ENCODE measurements around the gene GSTM3.
A peak's percentile ranks its signal among the peaks of the same experiment; 100 is the strongest.
"Not testable (repeated sequence)": the region's sequence is repeated elsewhere in the genome, so short reads cannot be mapped to it uniquely, and the experiment has no call there.

GSTM3 gene

DNA sequence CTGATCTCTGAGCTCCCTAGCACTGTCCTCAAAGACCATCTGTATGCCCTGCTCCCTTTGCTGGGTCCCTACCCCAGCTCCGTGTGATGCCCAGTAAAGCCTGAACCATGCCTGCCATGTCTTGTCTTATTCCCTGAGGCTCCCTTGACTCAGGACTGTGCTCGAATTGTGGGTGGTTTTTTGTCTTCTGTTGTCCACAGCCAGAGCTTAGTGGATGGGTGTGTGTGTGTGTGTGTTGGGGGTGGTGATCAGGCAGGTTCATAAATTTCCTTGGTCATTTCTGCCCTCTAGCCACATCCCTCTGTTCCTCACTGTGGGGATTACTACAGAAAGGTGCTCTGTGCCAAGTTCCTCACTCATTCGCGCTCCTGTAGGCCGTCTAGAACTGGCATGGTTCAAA lies 23.1 kb downstream of the GSTM3 start:
- no peak for DNase-seq
- in situ Hi-C loops (cut with HindIII; ENCODE audit: low pct_ligation_motif_present, low pct_unique_long_range_greater_than_20kb, low sequenced_read_pairs): no loop called here

DNA sequence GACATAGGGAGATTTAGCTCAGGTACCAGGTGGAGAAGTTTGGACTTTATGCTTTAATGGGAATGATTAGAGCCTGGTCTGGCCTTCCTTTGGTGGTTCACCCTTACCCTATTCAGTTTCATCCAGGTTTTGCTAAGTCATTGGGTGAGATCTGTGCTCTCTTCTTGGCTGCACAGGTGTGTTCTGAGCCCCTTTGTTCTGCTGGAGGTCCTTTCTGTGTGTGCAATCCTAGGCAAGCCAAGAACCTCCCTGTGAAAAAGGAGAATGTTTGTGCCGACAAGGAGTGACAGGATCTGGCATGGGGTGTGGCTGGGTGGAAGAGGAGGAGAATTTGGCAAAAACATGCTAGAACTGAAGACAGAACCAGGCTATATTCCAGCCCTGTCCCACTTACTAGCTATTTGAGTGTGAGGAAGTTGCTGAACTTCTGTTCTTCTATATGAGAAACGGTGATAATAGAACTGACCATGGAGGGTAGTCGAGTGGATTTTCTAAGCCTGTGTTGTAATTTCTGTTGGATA lies 24.2 kb downstream of the GSTM3 start:
- no peak for DNase-seq
- in situ Hi-C loops (cut with HindIII; ENCODE audit: low pct_ligation_motif_present, low pct_unique_long_range_greater_than_20kb, low sequenced_read_pairs): no loop called here

DNA sequence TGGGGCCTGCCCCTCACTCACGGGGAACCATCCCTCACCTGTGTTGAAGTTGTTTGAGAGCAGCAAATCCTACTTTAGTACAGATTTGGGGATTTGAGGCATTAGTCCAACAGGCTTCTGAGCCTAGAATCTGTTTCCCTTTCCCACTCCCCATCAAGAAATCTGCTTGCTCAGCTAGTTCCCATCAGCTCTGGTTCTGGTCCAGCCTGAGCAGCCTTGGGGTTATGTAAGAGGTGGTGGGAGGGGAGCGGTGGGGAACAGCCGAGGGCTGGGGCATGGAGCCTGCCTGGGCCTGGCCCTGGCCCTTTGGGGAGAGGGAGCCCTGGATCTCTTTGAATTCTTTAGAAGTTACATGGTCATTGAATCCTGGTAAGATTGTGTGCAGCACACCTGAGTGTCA lies 24.7 kb downstream of the GSTM3 start:
- DNase-seq: no peak
- in situ Hi-C loops (cut with HindIII; ENCODE audit: low pct_ligation_motif_present, low pct_unique_long_range_greater_than_20kb, low sequenced_read_pairs): no loop called here

DNA sequence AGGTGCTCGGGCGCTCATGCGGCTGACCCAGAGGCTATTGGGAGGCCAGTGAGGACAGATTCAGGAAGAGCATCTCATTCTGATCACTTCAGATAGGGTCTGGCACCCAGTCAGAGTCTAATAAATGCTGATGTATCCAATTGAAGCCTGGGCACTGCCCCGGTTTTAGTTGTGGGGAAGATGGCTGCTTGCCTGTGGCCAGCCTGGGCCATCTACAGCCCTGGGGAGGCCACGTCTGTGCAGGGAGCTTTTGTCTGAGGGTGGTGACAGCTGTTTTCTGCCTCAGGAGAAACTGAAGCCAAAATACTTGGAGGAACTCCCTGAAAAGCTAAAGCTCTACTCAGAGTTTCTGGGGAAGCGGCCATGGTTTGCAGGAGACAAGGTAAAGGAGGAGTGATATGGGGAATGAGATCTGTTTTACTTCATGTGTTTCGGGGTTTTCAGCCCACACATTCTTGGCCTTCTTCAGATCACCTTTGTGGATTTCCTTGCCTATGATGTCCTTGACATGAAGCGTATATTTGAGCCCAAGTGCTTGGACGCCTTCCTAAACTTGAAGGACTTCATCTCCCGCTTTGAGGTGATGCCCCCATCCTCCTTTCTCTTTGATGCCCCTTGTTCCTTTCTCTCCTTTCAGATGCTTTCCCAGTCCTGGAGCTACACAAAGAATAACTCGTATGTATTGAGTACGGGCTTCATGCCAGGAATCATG lies 26.0 kb downstream of the GSTM3 start:
- in situ Hi-C loops (cut with HindIII; ENCODE audit: low pct_ligation_motif_present, low pct_unique_long_range_greater_than_20kb, low sequenced_read_pairs): no loop called here
- no peak for DNase-seq

DNA sequence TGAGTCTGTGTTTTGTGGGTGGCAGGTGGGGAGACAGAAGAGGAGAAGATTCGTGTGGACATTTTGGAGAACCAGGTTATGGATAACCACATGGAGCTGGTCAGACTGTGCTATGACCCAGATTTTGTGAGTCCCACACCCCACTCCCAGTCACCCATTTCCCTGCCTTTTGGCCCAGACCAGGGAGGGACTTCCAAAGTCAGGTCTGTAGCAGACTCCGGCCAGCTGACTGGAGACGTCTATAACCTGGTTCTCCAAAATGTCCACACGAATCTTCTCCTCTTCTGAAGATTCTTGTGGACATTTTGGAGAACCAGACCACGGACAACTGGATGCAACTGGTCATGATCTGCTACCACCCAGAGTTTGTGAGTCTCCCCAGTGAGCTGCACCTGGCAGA lies 27.2 kb downstream of the GSTM3 start:
- in situ Hi-C loops (cut with HindIII; ENCODE audit: low pct_ligation_motif_present, low pct_unique_long_range_greater_than_20kb, low sequenced_read_pairs): no loop called here
- DNase-seq: no peak

DNA sequence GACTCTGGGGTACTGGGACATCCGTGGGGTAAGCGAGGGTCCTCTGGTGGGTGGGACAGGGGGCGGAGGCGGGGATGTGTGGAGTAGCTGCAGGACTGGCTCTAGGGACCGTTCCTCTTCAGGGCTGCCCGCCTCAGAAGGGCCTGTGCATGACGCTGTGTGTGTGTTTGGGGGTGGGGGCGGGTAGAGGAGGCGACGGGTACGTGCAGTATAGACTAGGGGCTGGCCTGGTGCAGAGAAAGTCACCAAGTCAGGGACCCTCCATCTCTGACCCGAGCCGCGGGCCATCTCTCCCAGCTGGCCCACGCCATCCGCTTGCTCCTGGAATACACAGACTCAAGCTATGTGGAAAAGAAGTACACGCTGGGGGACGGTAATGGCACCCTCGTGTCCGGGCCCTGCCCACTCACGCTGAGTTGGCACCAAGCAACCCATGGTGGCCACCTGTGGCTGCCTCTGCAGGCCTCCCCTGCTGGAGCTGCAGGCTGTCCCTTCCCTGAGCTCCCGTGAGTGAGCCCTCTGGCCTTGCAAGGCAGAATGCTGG lies 28.4 kb downstream of the GSTM3 start:
- in situ Hi-C loops (cut with HindIII; ENCODE audit: low pct_ligation_motif_present, low pct_unique_long_range_greater_than_20kb, low sequenced_read_pairs): no loop called here
- no peak for DNase-seq

DNA sequence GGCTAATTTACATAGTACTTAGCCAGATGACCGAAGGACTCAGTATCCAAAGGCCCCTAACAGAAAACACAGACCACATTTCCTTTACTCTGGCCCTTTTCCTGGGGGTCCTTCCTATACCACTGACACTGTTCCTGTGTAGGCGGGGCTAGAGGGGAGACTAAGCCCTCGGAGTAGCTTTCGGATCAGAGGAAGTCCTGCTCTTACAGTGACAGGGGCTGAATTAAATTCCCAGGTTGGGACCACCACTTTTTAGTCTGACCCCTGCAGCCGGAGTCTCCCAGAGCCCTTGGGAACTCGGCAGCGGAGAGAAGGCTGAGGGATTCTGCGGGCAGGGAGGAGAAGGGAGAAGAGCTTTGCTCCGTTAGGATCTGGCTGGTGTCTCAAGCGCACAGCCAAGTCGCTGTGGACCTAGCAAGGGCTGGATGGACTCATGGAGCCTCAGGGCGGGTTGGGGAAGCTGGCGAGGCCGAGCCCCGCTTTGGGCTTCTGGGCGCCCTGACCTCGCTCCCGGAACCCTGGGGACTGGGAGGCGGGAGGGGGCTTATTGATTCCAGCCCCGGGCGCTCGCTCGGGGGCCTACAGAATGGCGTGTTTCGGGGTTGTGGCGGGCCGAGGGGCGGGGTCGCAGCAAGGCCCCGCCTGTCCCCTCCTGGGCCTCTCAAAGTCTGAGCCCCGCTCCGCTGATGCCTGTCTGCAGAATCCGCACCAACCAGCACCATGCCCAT lies 29.1 kb downstream of the GSTM3 start, which contains the start of gene GSTM5:
GSTM5 (plus strand) TSS at position 659 of the 728 bp plus-strand sequence; CDS start at position 721, 62 bp downstream.
- DNase-seq; in situ Hi-C loops (cut with HindIII; ENCODE audit: low pct_ligation_motif_present, low pct_unique_long_range_greater_than_20kb, low sequenced_read_pairs): not testable (repeated sequence)

DNA sequence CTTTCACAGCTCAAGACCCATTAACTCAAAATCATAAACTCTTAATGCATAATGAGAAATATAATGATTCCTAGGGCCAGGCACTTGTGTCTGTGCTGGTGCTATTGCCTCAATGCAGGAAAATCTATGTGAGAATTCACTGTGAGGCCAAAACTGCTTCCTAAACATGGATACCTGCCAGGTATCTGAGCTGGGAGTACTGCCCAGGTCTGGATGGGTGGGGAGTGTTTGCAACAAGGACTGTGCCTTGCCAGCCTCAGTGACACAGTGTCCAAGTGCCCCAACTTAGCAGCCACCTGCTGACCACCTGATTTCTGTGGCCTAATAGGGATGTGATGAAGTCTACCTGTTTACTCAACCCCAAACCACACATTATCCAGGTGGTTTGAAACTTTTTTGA lies 31.0 kb downstream of the GSTM3 start:
- DNase-seq; in situ Hi-C loops (cut with HindIII; ENCODE audit: low pct_ligation_motif_present, low pct_unique_long_range_greater_than_20kb, low sequenced_read_pairs): not testable (repeated sequence)

DNA sequence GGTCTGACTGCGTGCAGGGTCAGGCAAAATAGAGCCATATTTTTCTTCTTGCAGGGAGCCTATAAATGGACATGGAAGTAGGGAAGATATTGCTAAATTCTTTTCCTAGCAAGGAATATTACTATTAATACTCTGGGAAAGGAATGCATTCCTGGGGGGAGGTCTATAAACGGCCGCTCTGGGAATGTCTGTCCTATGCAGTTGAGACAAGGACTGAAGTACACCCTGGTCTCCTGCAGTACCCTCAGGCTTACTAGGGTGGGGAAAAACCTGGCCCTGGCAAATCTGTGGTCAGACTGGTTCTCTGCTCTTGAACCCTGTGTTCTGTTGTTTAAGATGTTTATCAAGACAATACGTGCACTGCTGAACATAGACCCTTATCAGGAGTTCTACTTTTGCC lies 31.9 kb downstream of the GSTM3 start:
- in situ Hi-C loops (cut with HindIII; ENCODE audit: low pct_ligation_motif_present, low pct_unique_long_range_greater_than_20kb, low sequenced_read_pairs); DNase-seq: not testable (repeated sequence)

DNA sequence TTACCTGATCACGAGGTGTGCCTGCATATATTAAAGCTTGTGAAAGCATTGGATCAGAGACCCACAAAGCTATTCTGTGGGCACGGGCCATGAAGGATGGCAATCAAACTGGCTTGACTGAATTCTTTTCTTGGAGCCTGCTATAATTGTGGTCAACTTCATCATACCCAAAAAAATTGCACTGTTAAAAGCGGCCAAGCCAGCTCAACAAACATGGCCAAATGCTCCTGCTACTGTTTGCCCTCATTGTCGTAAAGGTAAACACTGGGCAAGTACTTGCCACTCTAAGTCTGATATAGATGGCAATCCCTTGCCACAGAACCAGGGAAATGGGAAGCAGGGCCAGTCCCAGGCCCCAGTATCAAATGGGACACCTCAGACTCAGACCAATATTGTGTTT lies 35.4 kb downstream of the GSTM3 start:
- in situ Hi-C loops (cut with HindIII; ENCODE audit: low pct_ligation_motif_present, low pct_unique_long_range_greater_than_20kb, low sequenced_read_pairs): no loop called here

DNA sequence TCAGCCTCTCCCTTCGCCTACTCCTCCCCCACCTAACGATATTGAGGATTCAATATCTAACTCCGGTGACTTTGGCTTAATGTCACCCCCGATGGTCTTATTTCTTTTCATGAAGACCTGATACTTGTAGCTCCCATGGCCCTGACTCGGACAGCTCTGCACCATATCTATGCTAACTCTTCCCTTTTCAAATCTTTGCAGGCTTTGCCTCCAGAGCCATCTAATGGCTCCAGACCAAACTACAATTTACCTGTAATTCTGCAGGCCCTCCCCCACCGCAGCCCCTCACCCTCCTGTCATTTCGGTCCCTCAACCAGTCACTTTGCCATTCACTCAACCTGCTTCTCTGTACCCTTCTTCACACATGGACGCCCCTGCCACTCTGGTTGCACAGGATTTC lies 36.7 kb downstream of the GSTM3 start:
- peak; percentile 43 for DNase-seq
- in situ Hi-C loops (cut with HindIII; ENCODE audit: low pct_ligation_motif_present, low pct_unique_long_range_greater_than_20kb, low sequenced_read_pairs): no loop called here

More for the DNA sequence above, 35.4 kb downstream of the GSTM3 start:
- DNase-seq: no peak

DNA sequence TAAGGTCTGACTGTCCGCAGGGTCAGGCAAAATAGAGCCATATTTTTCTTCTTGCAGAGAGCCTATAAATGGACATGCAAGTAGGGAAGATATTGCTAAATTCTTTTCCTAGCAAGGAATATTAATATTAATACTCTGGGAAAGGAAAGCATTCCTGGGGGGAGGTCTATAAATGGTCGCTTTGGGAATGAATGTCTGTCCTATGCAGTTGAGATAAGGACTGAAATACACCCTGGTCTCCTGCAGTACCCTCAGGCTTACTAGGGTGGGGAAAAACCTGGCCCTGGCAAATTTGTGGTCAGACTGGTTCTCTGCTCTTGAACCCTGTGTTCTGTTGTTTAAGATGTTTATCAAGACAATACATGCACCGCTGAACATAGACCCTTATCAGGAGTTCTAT lies 37.9 kb downstream of the GSTM3 start:
- in situ Hi-C loops (cut with HindIII; ENCODE audit: low pct_ligation_motif_present, low pct_unique_long_range_greater_than_20kb, low sequenced_read_pairs); DNase-seq: not testable (repeated sequence)

DNA sequence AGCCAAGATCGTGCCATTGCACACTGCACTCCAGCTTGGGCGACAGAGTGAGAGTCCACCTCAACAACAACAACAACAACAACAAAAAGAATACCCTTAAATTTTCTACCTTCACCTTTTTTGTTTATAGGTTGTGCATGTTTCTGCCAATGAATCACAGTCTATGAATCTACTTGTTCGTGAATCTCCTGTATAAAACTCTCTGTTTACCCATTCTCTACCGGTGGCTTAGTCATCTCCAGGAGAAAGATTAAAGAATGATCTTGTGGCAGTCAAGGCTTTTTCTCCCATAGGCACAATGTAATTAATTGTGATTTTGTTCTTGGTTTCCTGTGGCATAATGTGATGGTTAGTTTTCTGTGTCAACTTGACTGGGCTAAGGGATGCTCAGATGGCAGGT lies 43.0 kb downstream of the GSTM3 start:
- in situ Hi-C loops (cut with HindIII; ENCODE audit: low pct_ligation_motif_present, low pct_unique_long_range_greater_than_20kb, low sequenced_read_pairs); DNase-seq: not testable (repeated sequence)

DNA sequence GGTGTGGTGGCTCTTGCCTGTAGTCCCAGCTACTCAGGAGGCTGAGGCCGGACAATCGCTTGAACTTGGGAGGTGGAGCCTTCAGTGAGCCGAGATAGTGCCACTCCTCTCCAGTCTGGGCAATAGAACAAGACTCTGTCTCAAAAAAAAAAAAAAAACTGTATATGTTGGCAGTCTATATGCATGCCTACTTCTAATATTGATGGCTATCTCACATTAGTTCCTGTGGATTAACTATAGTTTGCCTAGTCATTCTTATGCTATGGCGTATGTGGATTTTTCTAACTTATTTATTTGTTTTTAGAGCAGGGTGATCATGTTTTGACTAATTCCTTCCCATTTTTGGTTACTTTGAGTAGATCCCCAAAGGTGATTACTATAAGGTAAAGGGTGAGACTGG lies 43.8 kb downstream of the GSTM3 start:
- DNase-seq: no peak
- in situ Hi-C loops (cut with HindIII; ENCODE audit: low pct_ligation_motif_present, low pct_unique_long_range_greater_than_20kb, low sequenced_read_pairs): no loop called here

DNA sequence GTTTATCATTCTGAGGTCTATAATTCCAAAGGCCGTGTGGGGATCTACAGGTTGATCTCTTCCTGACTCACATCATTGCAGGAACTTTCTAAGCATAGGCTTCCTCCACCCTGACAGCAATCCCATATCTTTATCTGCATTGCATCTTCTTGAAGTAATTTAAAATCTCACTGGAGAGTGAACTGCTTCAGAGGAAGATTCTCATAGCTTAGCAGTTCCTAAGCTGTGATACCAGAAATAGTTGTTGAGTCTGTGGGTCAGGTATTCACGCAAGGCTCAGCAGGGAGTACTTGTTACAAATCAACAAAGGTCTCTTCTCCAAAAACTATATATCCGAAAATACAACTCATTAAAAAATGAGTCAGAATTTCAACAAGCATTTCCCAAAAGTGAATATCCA lies 45.7 kb downstream of the GSTM3 start:
- DNase-seq; in situ Hi-C loops (cut with HindIII; ENCODE audit: low pct_ligation_motif_present, low pct_unique_long_range_greater_than_20kb, low sequenced_read_pairs): not testable (repeated sequence)

DNA sequence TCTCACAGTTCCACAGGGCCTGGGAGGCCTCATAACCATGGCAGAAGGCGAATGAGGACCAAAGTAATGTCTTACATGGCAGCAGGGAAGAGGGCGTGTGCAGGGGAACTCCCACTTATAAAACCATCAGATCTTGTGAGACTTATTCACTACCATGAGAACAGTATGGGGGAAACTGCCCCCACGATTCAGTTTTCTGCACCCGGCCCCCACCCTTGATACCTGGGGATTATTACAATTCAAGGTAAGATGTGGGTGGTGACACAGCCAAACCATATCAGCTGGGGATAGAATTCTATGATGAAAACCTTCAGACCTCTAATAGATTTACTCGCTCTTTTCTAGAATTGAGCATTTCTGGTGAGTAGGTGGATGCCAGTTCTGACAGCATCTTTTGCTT lies 46.4 kb downstream of the GSTM3 start:
- in situ Hi-C loops (cut with HindIII; ENCODE audit: low pct_ligation_motif_present, low pct_unique_long_range_greater_than_20kb, low sequenced_read_pairs); DNase-seq: not testable (repeated sequence)

DNA sequence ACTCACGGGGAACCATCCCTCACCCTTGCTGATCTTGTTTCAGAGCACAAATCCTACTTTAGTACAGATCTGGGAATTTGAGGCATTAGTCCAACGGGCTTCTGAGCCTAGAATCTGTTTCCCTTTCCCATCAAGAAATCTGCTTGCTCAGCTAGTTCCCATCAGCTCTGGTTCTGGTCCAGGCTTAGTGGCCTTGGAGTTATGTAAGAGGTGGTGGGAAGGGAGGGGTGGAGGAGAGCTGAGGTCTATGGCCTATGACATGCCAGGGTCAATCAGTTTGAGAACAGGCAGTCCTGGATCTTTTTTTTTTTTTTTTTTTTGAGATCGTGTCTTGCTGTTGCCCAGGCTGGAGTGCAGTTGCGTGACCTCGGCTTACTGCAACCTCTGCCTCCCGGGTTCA lies 49.1 kb downstream of the GSTM3 start:
- in situ Hi-C loops (cut with HindIII; ENCODE audit: low pct_ligation_motif_present, low pct_unique_long_range_greater_than_20kb, low sequenced_read_pairs): no loop called here
- no peak for DNase-seq

DNA sequence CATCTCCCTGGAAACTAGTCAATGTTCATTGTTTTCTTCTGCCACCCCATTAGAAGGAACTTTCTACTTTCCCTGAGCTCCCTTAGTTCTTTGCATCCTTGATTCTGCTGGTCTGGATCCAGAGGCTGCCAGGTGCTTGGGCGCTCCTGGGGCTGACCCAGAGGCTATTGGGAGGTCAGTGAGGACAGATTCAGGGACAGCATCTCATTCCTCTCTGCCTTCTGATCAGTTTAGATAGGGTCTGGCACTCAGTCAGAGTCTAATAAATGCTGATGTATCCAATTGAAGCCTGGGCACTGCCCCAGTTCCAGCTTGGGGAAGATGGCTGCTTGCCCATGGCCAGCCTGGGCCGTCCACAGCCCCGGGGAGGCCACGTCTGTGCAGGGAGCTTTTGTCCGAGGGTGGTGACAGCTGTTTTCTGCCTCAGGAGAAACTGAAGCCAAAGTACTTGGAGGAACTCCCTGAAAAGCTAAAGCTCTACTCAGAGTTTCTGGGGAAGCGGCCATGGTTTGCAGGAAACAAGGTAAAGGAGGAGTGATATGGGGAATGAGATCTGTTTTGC lies 50.9 kb downstream of the GSTM3 start:
- in situ Hi-C loops (cut with HindIII; ENCODE audit: low pct_ligation_motif_present, low pct_unique_long_range_greater_than_20kb, low sequenced_read_pairs): no loop called here
- DNase-seq: no peak
